ENCODE measurements around the gene EIF4E2.

DNA sequence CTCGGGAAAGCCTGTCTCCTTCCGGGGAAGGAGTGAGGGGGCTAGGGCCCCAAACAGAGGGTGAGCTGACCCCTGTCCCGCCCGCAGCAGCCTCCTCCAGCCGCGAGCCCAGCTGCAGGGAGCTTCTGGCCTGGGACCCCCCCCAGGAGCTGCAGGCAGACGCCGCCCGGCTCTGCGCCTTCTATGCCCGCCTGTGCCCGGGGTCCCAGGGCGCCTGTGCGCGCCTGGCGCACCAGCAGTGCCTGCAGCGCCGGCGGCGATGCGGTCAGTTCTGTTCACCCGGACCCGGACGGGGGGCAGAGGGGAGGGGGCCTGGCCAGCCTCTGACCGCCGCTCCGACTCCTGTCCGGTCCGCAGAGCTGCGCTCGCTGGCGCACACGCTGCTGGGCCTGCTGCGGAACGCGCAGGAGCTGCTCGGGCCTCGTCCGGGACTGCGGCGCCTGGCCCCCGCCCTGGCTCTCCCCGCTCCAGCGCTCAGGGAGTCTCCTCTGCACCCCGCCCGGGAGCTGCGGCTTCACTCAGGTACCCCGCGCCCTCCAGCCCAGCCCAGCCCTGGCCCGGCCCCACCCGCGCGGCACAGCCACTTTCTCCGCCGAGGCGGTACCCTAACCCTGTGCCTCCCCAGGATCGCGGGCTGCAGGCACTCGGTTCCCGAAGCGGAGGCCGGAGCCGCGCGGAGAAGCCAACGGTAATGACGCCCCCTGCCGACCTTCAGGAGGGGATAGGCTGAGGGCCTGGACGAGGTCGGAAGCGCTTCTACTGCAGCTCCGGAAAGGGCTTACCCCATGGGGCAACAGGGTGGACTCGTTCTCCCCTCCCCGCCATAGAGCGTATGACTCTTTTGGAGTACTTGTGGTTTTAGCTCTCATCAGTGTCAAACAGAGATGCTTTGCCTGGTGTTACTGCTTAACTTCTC, 26.5 kb upstream of the EIF4E2 start:
- TF ChIP-seq, protein P1, sequence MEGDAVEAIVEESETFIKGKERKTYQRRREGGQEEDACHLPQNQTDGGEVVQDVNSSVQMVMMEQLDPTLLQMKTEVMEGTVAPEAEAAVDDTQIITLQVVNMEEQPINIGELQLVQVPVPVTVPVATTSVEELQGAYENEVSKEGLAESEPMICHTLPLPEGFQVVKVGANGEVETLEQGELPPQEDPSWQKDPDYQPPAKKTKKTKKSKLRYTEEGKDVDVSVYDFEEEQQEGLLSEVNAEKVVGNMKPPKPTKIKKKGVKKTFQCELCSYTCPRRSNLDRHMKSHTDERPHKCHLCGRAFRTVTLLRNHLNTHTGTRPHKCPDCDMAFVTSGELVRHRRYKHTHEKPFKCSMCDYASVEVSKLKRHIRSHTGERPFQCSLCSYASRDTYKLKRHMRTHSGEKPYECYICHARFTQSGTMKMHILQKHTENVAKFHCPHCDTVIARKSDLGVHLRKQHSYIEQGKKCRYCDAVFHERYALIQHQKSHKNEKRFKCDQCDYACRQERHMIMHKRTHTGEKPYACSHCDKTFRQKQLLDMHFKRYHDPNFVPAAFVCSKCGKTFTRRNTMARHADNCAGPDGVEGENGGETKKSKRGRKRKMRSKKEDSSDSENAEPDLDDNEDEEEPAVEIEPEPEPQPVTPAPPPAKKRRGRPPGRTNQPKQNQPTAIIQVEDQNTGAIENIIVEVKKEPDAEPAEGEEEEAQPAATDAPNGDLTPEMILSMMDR (conservative IDR thresholded peaks at IDR 0.05; ENCODE audit: low read depth, low read length) = peak; percentile 23; the same call in 1 of the 2 replicates
- no peak for TF ChIP-seq CHD1 (IDR thresholded peaks at IDR 0.05; ENCODE audit: low read depth, low read length)
- no peak for TF ChIP-seq POLR2A (IDR thresholded peaks at IDR 0.05; ENCODE audit: low read depth, low read length)
- no peak for TF ChIP-seq SMC3 (IDR thresholded peaks at IDR 0.05; ENCODE audit: low read depth, low read length)
- TF ChIP-seq MAZ (IDR thresholded peaks at IDR 0.05; ENCODE audit: borderline replicate concordance, low read depth, low read length) = no peak
- TF ChIP-seq, protein P2, sequence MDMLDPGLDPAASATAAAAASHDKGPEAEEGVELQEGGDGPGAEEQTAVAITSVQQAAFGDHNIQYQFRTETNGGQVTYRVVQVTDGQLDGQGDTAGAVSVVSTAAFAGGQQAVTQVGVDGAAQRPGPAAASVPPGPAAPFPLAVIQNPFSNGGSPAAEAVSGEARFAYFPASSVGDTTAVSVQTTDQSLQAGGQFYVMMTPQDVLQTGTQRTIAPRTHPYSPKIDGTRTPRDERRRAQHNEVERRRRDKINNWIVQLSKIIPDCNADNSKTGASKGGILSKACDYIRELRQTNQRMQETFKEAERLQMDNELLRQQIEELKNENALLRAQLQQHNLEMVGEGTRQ (IDR thresholded peaks at IDR 0.05; ENCODE audit: low read depth, low read length) = no peak
- no peak for TF ChIP-seq RCOR1 (IDR thresholded peaks at IDR 0.05; ENCODE audit: insufficient replicate concordance, low read length)
- TF ChIP-seq BHLHE40 (IDR thresholded peaks at IDR 0.05; ENCODE audit: low read depth, low read length) = no peak
- no peak for TF ChIP-seq MXI1 (IDR thresholded peaks at IDR 0.05; ENCODE audit: borderline replicate concordance, low read depth, low read length)
- TF ChIP-seq RFX5 (IDR thresholded peaks at IDR 0.05; ENCODE audit: low read depth, low read length) = no peak
- TF ChIP-seq NFE2L2 (IDR thresholded peaks at IDR 0.05; ENCODE audit: low read depth, low read length) = no peak
- no peak for TF ChIP-seq CEBPB (IDR thresholded peaks at IDR 0.05; ENCODE audit: low read depth, low read length)
- no peak for TF ChIP-seq MAFK (IDR thresholded peaks at IDR 0.05; ENCODE audit: low read depth, low read length)

Data from IMR-90 (cell line).